ENCODE measurements around the gene SPPL3.

DNA sequence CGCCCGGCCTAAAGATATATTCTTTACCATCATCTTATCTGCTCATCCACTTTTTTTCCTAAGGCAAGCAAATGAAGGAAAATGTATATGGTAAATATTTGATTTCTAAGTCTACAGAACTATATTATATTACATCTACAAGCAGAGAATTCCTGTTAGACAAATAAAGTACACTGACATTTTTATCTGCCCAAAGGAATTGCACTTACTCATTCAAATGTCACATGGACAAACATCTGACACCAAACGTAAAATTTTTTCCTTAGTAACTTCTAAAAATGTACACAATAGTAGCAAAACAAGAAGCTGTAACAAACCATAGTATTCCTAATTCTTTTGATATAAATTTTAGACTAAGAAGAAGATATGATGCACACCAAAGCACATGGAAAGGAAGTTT is 51.0 kb downstream of the SPPL3 start:
- TF ChIP-seq, protein P1, sequence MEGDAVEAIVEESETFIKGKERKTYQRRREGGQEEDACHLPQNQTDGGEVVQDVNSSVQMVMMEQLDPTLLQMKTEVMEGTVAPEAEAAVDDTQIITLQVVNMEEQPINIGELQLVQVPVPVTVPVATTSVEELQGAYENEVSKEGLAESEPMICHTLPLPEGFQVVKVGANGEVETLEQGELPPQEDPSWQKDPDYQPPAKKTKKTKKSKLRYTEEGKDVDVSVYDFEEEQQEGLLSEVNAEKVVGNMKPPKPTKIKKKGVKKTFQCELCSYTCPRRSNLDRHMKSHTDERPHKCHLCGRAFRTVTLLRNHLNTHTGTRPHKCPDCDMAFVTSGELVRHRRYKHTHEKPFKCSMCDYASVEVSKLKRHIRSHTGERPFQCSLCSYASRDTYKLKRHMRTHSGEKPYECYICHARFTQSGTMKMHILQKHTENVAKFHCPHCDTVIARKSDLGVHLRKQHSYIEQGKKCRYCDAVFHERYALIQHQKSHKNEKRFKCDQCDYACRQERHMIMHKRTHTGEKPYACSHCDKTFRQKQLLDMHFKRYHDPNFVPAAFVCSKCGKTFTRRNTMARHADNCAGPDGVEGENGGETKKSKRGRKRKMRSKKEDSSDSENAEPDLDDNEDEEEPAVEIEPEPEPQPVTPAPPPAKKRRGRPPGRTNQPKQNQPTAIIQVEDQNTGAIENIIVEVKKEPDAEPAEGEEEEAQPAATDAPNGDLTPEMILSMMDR (IDR thresholded peaks at IDR 0.05), result no peak
- TF ChIP-seq POLR2A (IDR thresholded peaks at IDR 0.05), result no peak
